NCI-H524 treated with DMSO at 0.1 percent for 48 hours (cell line): ENCODE data around the gene KNCN.

ENCODE experiments used
- DNase-seq: peaks from one replicate; lab custom pipeline; 2025; lab: John Stamatoyannopoulos, UW

Gene KNCN

DNA sequence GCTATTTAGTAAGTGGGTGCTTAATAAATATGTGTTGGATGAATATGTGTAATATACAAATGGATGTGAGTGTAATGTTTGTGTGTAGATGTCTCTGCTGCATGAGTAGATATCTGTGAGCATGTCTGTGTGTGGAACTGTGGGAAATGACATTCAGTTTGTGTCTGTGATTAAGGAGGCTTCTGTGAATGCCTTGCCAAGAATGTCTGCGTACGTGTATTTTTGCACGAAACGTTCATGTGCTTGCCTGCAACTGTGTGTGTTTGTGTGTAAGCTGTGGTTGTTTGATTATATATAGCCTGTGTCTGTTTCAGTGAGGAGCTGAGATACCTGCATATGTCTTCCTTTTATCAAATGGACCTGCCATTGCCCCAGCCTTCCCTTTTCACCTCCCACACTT is 48.0 kb downstream of the KNCN start:
- DNase-seq, result no peak

DNA sequence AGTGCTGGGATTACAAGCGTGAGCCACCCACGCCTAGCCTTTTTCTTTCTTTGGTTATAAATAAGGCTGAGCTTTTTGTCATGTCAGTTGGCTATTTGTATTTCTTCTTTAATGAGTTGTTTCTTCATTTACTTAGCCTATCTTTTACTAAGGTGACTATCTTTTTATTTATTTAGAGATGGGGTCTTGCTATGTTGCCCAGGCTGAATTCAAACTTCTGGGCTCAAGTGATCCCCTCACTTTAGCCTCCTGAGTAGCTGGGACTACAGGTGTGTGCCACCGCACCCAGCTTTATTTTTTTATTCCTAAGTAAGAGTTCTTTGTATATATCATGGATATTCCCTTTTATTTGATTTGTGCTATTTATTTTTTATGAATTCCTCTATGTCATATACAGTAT is 49.9 kb downstream of the KNCN start:
- DNase-seq, result no peak

DNA sequence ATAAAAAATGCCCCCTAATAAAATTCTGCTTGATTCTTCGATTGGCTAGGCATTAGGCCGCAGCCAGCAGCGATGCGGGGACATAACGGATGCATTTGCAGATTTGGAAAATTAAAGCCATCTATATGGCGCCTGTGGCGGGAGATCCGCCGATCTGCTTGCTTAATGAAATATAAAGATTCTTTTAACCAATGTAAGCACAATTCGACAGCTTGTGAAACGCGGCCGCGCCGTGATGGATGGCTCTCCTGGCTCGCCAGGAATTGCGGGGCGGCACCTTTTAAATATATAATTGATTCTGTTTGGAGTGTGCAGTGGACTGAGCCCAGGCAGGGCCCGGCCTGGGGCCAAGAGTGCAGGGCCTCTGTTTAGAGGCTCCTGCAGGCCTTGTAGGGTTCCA is 53.8 kb downstream of the KNCN start:
- no peak for DNase-seq

DNA sequence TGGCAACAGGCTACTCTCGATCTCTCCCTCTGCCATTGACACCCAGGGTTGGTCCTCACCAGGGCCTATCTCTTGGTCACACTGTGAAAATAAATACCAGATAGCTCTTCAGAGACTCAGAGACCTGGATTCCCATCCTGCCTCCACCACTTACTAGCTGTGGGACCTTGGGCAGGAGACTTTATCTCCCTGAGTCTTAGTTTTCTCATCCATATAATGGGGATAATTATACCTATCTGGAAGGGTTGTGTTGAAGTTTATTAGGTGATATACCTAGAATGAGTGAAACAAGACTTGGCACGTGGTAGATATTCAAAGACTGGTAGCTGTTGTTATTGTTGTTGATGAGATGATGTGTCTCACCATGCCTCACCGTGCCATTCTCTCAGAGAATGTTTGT is 54.4 kb downstream of the KNCN start:
- DNase-seq, result no peak

DNA sequence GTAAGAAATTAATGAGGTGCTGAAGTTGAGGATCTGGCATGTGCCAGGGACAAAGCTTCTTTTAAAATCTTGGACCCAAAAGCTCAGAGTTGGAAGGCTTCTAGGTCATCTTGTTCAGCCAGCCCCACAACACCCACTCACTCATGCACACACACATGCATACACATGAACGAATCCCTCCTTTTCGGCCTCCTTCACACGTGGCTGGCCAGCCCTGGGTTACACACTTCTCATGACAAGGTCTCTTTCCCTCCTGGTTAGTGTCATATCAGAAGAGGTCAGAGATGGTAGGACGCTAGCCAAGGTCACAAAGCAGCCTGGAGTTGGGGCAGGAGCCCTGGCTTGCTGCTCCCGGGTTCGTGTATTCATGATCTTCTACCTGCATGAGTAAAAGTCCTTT is 54.9 kb downstream of the KNCN start:
- DNase-seq, result no peak

DNA sequence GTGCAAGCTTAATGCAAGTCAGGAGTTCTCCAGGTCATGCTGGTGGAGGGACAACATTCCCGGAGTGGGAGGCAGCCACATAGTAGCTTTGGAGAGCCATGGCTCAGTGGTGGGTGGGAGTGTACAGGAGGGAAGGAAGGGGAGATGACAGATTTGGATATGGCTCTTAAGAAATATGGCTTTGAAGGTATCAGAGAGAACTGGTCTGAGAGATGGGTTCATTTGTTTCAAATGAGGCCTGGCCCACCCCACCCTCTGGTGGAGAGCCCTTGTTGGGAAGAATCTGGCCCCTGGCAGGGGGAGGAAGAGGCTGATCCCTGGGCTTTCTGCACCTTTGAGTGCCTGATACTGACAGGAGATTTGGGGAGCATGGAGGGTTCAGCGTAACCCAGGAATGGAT is 55.7 kb downstream of the KNCN start:
- DNase-seq, result no peak
